Aorta (tissue), 5 donors: ENCODE measurements around the gene GPBP1. TPM values are rescaled to one million over a fixed set of nuclear protein-coding genes. Genes with fewer than 3 reads are reported as not detected.

Experiments
- ATAC-seq: fragments of 200-7000 bp; cut with Tn5 transposase; one replicate; pipeline ENCODE4 v1.9.1; 2022; ENCODE audit warnings: moderate library complexity; ENCODE audit not compliant: low FRiP score
- DNase-seq, 2 donors: peaks; one replicate each; pipeline ENCODE4 v3.0.0-alpha.2; 2020
- H3K27ac ChIP-seq, 2 donors: one replicate each; pipeline ENCODE4 v1.5.1; 2013; ENCODE audit warnings: low read length in 2 of 2, mild to moderate bottlenecking in 2 of 2, moderate library complexity in 2 of 2, control low read depth in 1 of 2, inconsistent platforms in 1 of 2, low read depth in 1 of 2
- H3K27me3 ChIP-seq, 2 donors: one replicate each; pipeline ENCODE4 v1.6.1; 2013; ENCODE audit warnings: control low read depth in 1 of 2, low read length in 1 of 2, mild to moderate bottlenecking in 1 of 2, moderate library complexity in 1 of 2; ENCODE audit not compliant: insufficient read depth in 2 of 2, control insufficient read depth in 1 of 2
- H3K36me3 ChIP-seq, 2 donors: one replicate each; pipeline ENCODE4 v1.6.1; 2013; ENCODE audit warnings: control low read depth in 1 of 2, low read length in 1 of 2, mild to moderate bottlenecking in 1 of 2; ENCODE audit not compliant: insufficient read depth in 2 of 2, control insufficient read depth in 1 of 2
- H3K4me1 ChIP-seq, 2 donors: one replicate each; pipeline ENCODE4 v1.6.1; 2013; ENCODE audit warnings: low read length in 2 of 2, control low read depth in 1 of 2, mild to moderate bottlenecking in 1 of 2, moderate library complexity in 1 of 2; ENCODE audit not compliant: insufficient read depth in 2 of 2, control insufficient read depth in 1 of 2
- H3K4me3 ChIP-seq, 2 donors: one replicate each; pipeline ENCODE4 v1.5.1; 2013; ENCODE audit warnings: low read length in 2 of 2, control low read depth in 1 of 2, mild to moderate bottlenecking in 1 of 2
- H3K9me3 ChIP-seq: one replicate; pipeline ENCODE4 v1.6.1; 2013; ENCODE audit warnings: mild to moderate bottlenecking, low read length; ENCODE audit not compliant: control insufficient read depth
- WGBS, 2 donors: extraction: QIAGEN DNeasy Blood & Tissue Kit; methylation state at CpG; one replicate each; pipeline ENCODE4 v1.1.7; 2013; 5-methylcytosine and 5-hydroxymethylcytosine counted together
- intact Hi-C, 2 donors: fragments of 100-400 bp; cut with DNase I; formaldehyde crosslinking; loops; one replicate each; pipeline versions ENCODE4 v1.14.2 to v1.15.0; 2022
- long read RNA-seq, 2 donors: library from polyadenylated mRNA; unstranded; transcript quantifications; one replicate each; pipeline ENCODE4 v2.0.0, GENCODE V29; 2020 to 2021
- polyA plus RNA-seq, 2 donors: library from polyadenylated mRNA; stranded (reverse); fragments of 200-250 nt; gene quantifications; one replicate each; pipeline ENCODE4 v1.2.3, GENCODE V29; 2013
- total RNA-seq, 2 donors: library from RNA; stranded (reverse); fragmentation: NEBNext Ultra II Directional; extraction: Animal tissue kit (Norgen Biotek cat#: 25700); gene quantifications; one replicate each; pipeline ENCODE4 v1.2.1, GENCODE V29; 2021
- donor health status: healthy with polysubstance abuse.
- donor health status: Bipolar disorder and iron deficiency.
- donor health status: DM: no; HTN: no; CAD: no.
- donor health status: DM: no; HTN: no; CAD: no.
- donor health status: DM: yes; HTN: yes; CAD: no.

GPBP1 gene, protein sequence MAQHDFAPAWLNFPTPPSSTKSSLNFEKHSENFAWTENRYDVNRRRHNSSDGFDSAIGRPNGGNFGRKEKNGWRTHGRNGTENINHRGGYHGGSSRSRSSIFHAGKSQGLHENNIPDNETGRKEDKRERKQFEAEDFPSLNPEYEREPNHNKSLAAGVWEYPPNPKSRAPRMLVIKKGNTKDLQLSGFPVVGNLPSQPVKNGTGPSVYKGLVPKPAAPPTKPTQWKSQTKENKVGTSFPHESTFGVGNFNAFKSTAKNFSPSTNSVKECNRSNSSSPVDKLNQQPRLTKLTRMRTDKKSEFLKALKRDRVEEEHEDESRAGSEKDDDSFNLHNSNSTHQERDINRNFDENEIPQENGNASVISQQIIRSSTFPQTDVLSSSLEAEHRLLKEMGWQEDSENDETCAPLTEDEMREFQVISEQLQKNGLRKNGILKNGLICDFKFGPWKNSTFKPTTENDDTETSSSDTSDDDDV
- 10 to 100 TPM; 63.0 to 79.0 TPM for total RNA-seq
- 10 to 100 TPM; 35.6 to 42.5 TPM for polyA plus RNA-seq
- long read RNA-seq, donor 1, full-length matches to known transcripts = 10 of 75 reads
- long read RNA-seq, donor 1, partial matches to known transcripts = 30 of 75 reads
- long read RNA-seq, donor 1, other reads (novel, unspliced or antisense) = 35 of 75 reads
- long read RNA-seq, donor 2, full-length matches to known transcripts = 14 of 34 reads
- long read RNA-seq, donor 2, partial matches to known transcripts = 6 of 34 reads
- long read RNA-seq, donor 2, other reads (novel, unspliced or antisense) = 14 of 34 reads

GRCh38 chr5:57173319-57174127, at the start of gene GPBP1:
TSS of gene GPBP1 (plus strand) at chr5:57174059. CDS start at chr5:57214131, 40,072 bp downstream.
- peak within 1 kb of the TSS; percentile 70 to 78 for H3K27ac ChIP-seq
- WGBS, 2 donors = 0% methylated on average over 64 to 83 of the region's 83 CpGs
- H3K36me3 ChIP-seq = no peaks in the 10 kb centered on the region
- ATAC-seq (peak; percentile 98), DNase-seq (peak; percentile 100)
- H3K27me3 ChIP-seq = no peaks in the 10 kb centered on the region
- intact Hi-C loops = loop anchor here (5.0 kb wide), 2 partner anchors 44 to 221 kb away; partner anchors contain the start of gene MIER3 (in 1 of the 2)
- no peaks in the 10 kb centered on the region for H3K4me1 ChIP-seq
- no peaks in the 10 kb centered on the region for H3K9me3 ChIP-seq
- peak within 1 kb of the TSS; percentile 60 to 80 for H3K4me3 ChIP-seq

DNA sequence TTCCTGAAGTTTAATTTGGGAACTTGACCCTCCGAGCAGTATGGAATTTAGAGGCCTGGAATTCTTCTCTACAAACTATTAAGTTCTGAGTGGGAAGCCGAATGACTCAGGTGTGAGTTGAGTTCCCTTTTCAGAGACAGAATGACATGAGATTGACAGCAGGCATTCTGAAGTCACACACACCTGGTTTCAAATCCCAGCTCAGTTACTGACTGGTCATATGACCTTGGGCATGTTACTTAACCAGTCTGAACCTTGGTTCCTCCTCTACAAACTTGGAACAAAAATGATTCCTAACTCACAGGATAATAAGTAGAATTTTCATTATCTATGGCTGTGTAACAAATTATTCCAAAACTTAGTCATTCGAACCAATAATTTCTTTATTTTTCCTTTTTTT, 45.5 kb upstream of the GPBP1 start:
- intact Hi-C loops = no loop called here
- Histone ChIP-seq H3K27me3 (no peaks in the 10 kb centered on the region), H3K36me3 (no peaks in the 10 kb centered on the region), H3K4me1 (no peaks in the 10 kb centered on the region), H3K9me3 (no peaks in the 10 kb centered on the region), H3K4me3 (no peak overlapping the region), H3K27ac (no peak overlapping the region)
- DNase-seq (no peak), ATAC-seq (no peak)
- WGBS, 2 donors = 92 to 93% methylated on average over 3 of the region's 3 CpGs

- Histone ChIP-seq H3K9me3 (no peaks in the 10 kb centered on the region), H3K4me1 (no peaks in the 10 kb centered on the region), H3K27me3 (no peaks in the 10 kb centered on the region), H3K27ac (no peak overlapping the region), H3K4me3 (no peak overlapping the region), H3K36me3 (no peaks in the 10 kb centered on the region)
- intact Hi-C loops = no loop called here
- DNase-seq (no peak), ATAC-seq (no peak)
- WGBS, 2 donors = 83 to 86% methylated on average over 2 of the region's 2 CpGs
Measured at GRCh38 chr5:57133574-57133973, 40.3 kb upstream of the GPBP1 start.

- Histone ChIP-seq H3K27ac (no peak overlapping the region), H3K4me3 (no peak overlapping the region), H3K4me1 (no peaks in the 10 kb centered on the region), H3K9me3 (no peaks in the 10 kb centered on the region), H3K27me3 (no peaks in the 10 kb centered on the region), H3K36me3 (no peaks in the 10 kb centered on the region)
- intact Hi-C loops = no loop called here
- ATAC-seq (no peak), DNase-seq (no peak)
- 70 to 73% methylated on average over 2 of the region's 2 CpGs for WGBS, 2 donors
Measured at GRCh38 chr5:57137401-57137800, 36.5 kb upstream of the GPBP1 start.

- Histone ChIP-seq H3K27ac (no peak overlapping the region), H3K36me3 (no peaks in the 10 kb centered on the region), H3K27me3 (no peaks in the 10 kb centered on the region), H3K9me3 (no peaks in the 10 kb centered on the region), H3K4me1 (no peaks in the 10 kb centered on the region), H3K4me3 (no peak overlapping the region)
- ATAC-seq (no peak), DNase-seq (no peak)
- WGBS, 2 donors = 88 to 90% methylated on average over 4 of the region's 4 CpGs
- intact Hi-C loops = no loop called here
Measured at GRCh38 chr5:57152316-57152715, 21.5 kb upstream of the GPBP1 start.

- ATAC-seq = no peak
- H3K4me1 ChIP-seq = no peaks in the 10 kb centered on the region
- H3K4me3 ChIP-seq = no peak overlapping the region
- no peak for DNase-seq
- H3K27me3 ChIP-seq = no peaks in the 10 kb centered on the region
- no peaks in the 10 kb centered on the region for H3K36me3 ChIP-seq
- H3K9me3 ChIP-seq = no peaks in the 10 kb centered on the region
- no peak overlapping the region for H3K27ac ChIP-seq
- intact Hi-C loops = no loop called here
- WGBS, 2 donors = 52 to 91% methylated on average over 2 of the region's 2 CpGs
Measured at GRCh38 chr5:57155033-57155432, 18.8 kb upstream of the GPBP1 start.

GRCh38 chr5:57157131-57157530, 16.7 kb upstream of the GPBP1 start:
- Histone ChIP-seq H3K9me3 (no peaks in the 10 kb centered on the region), H3K36me3 (no peaks in the 10 kb centered on the region), H3K4me3 (no peak overlapping the region), H3K4me1 (no peaks in the 10 kb centered on the region), H3K27me3 (no peaks in the 10 kb centered on the region), H3K27ac (no peak overlapping the region)
- no peak for DNase-seq
- intact Hi-C loops = no loop called here
- ATAC-seq = no peak
- WGBS, 2 donors = 25 to 42% methylated on average over 2 of the region's 2 CpGs

DNA sequence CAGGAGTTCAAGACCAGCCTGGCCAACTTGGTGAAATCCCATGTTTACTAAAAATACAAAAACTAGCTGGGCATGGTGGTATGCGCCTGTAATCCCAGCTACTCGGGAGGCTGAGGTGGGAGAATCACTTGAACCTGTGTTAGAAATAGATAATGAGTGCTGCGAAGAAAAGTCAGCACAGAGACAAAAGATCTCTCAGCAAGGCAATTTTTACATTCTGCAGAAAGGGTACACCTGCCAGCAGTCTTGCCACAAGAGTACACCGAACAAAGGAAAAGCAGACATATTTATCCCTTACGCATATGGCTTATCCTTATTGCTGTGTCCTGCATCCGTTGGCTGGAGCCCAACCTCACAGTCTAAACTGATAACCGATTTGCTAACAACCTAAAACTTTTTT, 16.2 kb upstream of the GPBP1 start:
- no peaks in the 10 kb centered on the region for H3K36me3 ChIP-seq
- intact Hi-C loops = no loop called here
- no peaks in the 10 kb centered on the region for H3K9me3 ChIP-seq
- H3K4me1 ChIP-seq = no peaks in the 10 kb centered on the region
- ATAC-seq = no peak
- no peaks in the 10 kb centered on the region for H3K27me3 ChIP-seq
- 97% methylated on average over 7 of the region's 7 CpGs for WGBS, 2 donors
- H3K27ac ChIP-seq = no peak overlapping the region
- H3K4me3 ChIP-seq = no peak overlapping the region
- no peak for DNase-seq
